GM18909 (cell line): ENCODE data around the gene ADORA1.

ENCODE experiments used
- ATAC-seq: cut with Tn5 transposase; IDR thresholded peaks from one replicate; pipeline ENCODE4 v1.9.1; 2021; ENCODE audit warnings: mild to moderate bottlenecking; ENCODE audit not compliant: unreplicated experiment, poor library complexity

ADORA1 gene

DNA sequence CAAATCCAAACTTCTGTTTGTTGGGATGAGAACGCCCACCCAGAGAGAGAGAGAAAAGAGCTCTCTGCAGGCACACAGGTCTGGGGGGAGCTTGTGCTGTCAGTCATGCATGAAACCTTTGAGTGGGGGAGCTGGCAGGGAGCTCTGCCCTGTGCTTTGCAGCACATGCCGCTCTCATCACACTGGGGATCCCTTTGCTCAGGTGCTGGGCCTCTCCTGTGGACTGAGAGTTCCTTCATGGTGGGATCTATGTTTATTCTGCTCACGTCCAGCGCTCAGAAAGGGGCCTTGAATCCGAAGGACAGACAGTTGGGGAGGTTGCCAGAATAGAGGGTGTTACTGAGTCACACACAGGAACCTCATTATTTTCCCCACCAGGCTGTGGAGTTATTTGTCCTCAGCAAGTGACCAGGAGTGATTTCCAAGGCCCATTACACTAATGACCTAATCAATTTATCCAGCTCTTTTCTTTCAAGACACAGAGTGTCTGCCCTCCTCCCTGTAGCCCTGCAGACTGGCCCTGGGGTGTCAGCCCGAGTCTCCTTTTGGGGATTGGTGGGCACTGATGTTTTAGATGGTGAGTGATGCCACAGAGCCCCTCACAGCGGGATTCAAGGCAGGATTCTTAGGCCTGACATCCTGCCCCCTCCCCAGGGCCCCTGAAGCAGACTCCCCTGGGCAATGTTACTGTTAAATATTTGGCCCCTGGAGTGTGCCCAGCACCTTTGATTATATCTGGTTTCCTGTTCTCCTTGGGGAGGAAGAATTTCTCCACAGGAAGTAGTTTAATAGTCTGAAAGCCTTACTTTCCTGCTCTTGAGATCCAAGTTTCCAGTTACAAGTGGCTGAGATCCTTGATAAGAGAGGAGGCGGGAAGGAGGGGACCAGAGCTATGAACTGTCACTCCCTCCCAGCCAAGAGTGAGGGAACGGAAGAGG, 25.8 kb downstream of the ADORA1 start:
- ATAC-seq, result no peak

DNA sequence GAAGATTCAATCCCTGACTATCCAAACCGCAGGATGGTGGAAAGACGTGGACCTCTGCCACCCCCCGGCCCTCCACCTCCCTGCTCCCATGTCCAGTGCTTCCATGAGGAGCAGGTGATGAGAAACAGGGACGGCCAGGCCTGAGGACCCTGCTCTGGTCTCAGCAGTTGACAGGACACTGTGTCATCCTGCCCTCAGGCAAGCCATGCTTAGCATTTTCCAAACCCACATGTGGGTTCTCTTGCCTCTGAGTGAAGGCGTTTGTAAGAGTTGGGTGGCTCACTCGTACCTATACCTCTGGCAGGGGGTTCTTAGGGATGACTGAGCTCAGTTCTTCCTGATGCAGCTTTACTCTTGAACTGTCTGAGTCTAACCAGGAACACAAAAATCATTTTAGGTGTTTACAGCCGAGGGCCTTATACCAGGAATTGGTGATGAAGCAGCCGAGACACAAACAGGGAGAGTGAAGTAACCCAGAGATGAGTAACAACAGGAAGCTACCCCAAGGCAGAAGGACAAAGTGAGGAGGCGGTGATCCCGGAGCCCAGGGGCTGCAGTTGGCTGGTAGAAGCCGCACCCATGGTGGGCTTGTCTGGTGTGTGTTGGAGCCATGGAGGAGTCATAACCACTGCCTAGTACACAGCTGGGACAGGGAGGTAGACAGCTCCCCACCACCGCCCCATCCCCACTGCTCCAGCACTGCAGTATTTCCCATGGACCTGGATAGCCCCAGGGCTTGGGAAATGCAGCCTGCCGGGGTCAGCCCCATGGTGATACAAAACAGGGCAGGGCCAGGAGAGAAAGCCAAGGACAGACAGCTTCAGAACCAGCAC, 26.7 kb downstream of the ADORA1 start:
- ATAC-seq, result no peak

DNA sequence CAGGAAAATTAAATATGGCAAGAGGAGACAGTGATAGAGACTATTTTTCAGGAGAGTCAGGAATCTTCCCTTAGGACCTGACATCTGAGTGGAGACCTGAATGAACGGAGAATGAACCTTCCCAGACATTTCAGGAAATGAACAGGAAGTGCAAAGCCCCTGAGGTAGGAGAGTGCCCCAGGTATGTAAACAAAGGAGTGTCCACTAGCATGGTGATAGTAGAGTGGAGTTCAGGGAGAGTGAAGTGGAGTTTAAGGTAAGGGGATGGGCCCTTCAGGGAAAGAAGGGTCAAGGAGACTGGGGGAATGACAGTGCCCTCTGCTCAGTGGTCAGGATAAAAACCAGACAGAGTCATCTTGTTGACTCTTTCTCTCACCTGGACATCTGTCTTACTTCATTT, 28.8 kb downstream of the ADORA1 start:
- ATAC-seq, result no peak

DNA sequence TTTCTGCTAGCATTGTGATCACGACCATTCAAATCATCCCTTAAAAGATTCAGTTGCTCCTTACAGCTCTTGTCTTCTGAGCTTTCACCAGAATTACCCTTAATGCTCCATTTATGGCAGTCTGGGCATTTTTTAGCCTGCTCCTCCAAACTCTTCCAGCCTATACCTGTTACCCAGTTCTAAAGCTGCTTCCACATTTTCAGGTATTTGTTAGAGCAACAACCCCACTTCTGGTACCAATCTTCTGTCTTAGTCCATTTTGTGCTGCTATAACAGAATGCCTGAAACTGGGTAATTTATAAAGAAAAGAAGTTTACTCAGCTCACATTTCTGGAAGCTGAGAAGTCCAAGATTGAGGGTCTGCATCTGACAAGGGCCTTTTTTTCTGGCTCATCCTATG, 30.9 kb downstream of the ADORA1 start:
- no peak for ATAC-seq

DNA sequence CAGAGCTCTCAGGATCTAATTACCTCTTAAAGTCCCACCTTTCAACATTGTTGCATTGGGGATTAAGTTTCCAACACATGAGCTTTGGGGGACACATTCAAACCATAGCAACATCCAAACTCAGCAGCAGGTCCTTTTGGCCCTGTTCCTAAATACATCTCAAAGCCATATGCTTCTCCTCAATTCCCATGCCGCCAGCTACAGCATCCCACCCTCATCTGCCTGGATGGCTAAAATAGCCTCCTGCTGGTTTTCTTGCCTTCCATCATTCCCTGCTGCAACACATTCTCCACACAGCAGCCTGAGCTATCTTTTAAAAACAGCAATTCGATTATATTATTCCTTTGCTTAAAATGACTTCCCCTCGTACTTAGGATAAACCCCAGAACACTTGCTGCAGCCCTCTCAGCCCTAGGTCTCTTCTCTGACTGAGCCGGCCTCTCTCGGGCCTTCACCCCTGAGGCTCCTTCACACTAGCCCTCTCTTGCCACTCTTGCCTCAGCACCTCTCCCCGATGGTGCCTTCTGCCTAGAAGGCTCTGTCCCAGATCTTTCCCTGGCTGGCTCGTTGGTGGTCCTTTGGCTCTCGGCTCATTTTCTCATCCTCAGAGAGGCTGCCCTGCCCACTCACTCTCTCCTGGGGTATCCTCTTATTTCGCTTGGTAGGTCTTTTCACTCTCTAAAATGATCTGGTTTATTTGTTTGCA, 31.6 kb downstream of the ADORA1 start:
- ATAC-seq, result no peak

DNA sequence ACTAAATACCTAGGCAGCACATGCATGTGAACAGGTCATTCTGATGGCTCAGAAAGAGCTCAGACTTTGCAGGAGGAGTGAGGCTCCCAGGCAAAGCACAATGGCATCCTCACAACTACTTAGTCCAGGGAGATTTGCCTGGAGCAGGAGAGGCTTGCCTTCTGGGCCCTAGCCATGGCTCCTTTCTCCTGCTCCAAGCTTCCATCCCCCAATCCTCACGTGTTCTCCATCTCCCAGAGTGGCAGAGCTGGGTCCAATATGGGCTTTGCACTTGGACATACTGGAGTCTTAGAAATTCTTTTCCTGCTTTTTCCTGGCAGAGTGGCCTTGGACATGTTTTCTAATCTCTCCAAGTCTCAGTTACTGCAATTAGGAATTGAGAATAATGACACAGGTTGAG, 32.3 kb downstream of the ADORA1 start:
- ATAC-seq, result no peak

DNA sequence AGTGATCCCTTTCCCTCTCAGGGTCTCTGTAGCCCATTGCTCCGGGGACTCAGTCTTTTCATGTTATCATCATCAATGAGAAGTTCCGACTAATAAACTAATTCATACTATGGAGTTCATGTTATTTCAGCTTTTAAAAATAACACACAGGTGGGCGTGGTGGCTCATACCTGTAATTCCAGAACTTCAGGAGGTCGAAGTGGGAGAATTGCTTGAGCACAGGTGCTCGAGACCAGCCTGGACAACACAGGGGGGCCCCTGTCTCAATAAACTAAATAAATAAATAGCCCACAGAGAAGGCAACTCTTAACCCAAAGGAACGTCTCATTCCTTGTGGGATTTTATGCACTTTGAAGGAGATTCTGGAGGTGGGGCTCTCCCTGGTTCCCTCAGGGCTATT, 33.6 kb downstream of the ADORA1 start:
- ATAC-seq, result no peak

DNA sequence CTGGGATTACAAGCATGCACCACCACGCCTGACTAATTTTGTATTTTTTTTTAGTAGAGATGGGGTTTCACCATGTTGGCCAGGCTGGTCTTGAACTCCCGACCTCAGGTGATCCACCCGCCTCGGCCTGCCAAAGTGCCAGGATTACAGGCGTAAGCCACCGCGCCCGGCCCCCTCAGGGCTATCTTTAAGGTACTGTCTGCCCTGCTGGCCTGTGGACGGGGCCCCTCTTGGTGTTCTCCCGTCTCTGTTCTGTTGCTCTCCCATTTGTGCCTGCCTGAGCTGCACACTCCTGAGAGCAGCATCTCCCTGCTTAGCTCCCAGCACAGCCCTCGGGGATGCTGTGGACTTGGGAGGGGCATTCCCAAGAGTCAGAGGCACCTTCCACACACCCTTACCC, 34.2 kb downstream of the ADORA1 start:
- ATAC-seq, result no peak

DNA sequence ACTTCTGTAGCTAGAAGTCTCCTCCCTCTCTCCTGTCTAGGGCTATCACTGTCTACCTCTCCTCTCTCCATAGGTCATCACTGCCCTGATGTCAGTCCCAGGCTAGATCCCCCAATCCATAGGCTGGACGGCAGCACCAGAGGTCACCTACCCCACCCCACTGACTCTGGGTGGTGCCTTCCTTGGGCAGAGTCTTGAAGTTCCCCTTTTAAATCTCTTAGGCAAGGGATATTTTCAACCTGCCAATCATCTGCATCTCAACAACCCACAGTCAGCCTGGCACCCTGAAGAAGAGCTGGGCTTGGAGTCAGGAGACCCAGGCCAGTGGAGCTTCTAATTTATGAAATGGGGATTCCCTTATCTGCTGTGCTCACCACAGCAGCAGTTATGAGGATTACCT, 34.9 kb downstream of the ADORA1 start:
- no peak for ATAC-seq

DNA sequence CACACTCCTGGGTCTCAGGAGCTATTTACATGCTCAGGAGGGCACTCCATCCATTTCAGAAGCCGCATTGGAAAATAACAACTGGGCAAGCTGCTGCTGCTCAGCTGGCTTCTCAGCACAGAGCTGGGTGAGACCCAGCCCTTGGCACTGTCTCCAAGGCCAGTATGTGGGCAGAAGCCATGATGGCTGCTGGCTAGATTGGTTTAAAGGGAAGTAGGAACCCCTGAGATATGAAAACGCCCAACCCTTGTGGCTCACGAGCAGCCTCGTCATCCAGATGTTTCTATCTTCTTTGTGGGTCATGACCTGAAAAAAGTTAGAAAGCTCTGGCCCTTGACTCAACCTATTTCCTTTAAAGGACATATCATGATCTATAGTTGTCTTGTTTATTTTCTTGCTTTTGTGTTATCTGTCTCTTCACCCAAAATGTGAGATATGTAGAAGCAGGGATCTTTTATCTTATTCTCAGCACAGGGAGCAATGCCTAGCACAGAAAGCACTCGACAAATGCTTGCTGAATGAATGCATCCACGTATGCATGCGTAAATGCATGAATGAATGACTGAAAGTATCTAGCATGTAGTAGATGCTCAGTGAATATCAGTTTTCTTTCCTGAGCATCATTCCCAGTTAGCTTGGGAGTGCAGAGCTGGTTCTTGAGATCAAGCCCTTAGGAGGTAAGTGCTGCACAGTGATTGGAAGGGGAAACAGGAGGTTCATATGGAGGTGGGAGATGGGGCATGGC, 36.5 kb downstream of the ADORA1 start:
- no peak for ATAC-seq

DNA sequence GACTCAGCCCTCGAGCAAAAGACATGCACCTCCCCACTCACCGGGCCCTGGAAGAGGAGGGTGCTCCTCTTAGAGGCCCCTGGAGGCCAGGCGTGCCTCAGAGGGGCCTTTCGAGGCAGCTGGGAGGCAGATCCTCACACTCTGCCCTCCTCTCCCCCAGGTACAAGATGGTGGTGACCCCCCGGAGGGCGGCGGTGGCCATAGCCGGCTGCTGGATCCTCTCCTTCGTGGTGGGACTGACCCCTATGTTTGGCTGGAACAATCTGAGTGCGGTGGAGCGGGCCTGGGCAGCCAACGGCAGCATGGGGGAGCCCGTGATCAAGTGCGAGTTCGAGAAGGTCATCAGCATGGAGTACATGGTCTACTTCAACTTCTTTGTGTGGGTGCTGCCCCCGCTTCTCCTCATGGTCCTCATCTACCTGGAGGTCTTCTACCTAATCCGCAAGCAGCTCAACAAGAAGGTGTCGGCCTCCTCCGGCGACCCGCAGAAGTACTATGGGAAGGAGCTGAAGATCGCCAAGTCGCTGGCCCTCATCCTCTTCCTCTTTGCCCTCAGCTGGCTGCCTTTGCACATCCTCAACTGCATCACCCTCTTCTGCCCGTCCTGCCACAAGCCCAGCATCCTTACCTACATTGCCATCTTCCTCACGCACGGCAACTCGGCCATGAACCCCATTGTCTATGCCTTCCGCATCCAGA, 37.7 kb downstream of the ADORA1 start:
- no peak for ATAC-seq

DNA sequence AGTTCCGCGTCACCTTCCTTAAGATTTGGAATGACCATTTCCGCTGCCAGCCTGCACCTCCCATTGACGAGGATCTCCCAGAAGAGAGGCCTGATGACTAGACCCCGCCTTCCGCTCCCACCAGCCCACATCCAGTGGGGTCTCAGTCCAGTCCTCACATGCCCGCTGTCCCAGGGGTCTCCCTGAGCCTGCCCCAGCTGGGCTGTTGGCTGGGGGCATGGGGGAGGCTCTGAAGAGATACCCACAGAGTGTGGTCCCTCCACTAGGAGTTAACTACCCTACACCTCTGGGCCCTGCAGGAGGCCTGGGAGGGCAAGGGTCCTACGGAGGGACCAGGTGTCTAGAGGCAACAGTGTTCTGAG, 38.3 kb downstream of the ADORA1 start:
- ATAC-seq, result no peak

DNA sequence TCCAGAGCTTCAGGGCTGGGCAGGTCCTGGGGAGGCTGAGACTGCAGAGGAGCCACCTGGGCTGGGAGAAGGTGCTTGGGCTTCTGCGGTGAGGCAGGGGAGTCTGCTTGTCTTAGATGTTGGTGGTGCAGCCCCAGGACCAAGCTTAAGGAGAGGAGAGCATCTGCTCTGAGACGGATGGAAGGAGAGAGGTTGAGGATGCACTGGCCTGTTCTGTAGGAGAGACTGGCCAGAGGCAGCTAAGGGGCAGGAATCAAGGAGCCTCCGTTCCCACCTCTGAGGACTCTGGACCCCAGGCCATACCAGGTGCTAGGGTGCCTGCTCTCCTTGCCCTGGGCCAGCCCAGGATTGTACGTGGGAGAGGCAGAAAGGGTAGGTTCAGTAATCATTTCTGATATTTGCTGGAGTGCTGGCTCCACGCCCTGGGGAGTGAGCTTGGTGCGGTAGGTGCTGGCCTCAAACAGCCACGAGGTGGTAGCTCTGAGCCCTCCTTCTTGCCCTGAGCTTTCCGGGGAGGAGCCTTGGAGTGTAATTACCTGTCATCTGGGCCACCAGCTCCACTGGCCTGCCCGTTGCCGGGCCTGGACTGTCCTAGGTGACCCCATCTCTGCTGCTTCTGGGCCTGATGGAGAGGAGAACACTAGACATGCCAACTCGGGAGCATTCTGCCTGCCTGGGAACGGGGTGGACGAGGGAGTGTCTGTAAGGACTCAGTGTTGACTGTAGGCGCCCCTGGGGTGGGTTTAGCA, 38.8 kb downstream of the ADORA1 start:
- no peak for ATAC-seq

DNA sequence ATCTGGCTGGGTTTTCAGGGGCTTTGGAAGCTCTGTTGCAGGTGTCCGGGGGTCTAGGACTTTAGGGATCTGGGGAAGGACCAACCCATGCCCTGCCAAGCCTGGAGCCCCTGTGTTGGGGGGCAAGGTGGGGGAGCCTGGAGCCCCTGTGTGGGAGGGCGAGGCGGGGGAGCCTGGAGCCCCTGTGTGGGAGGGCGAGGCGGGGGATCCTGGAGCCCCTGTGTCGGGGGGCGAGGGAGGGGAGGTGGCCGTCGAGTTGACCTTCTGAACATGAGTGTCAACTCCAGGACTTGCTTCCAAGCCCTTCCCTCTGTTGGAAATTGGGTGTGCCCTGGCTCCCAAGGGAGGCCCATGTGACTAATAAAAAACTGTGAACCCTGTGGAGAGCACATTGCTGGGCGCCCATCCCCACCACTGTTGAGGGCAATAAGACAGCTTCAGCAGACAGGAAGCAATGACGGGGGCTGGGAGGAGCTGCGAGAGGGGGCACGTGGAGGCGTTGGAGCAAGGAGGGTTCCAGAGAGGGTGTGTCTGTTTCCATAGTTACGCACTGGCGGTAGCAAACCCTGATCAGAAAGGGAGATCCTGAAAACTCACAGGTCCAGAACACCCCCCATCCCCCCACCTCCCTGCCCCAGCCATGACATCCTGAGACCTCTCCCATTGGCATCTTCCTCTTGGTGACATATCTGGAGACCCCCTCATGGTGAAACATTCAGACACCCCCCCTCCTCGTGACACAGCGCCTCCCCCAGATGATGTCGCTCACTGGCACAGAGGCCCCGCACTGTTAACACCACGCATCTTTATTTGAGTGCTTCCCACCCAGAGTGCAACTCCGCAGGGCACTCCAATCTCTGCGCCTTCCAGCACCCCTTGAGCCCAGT, 39.7 kb downstream of the ADORA1 start:
- no peak for ATAC-seq

DNA sequence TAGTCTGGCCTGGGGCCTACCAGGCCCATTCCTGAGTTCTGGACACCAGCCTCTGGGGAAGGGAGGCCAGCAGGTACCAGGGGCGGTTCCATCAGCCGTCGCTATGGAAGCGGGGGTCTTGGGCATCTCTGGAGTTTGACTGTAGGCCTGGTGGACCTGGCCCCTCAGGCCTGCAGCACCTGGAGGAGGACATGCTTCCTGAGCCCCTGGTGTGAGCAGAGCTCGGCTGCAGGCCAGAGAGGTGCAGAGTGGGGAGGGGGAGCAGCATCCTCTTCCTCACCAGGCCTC, 40.3 kb downstream of the ADORA1 start:
- no peak for ATAC-seq

DNA sequence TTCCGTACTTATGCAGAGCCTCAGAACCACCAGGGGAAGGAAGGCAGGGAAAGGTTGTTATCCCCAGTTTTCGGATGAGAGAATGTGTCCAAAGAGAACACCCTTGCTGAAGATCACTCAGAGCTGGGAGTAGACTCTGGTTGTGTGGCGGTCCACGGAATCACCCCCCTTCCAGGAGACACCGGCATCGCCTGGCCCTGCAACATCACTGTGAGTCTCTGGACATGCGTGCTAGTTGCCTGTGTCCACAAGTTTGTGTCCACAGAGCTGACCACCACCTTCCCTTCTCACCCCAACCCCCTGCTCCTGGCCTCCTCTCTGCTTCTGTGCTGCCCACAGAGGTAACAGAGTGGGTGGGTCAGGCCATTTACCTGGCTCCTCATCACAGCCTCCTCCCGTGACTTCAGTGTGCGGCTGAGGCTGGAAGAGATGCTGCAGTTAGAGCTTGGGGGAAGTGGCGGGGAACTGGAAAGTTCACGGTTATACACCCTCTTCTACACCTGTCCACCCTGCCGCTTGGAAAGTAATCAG, 40.8 kb downstream of the ADORA1 start:
- no peak for ATAC-seq

DNA sequence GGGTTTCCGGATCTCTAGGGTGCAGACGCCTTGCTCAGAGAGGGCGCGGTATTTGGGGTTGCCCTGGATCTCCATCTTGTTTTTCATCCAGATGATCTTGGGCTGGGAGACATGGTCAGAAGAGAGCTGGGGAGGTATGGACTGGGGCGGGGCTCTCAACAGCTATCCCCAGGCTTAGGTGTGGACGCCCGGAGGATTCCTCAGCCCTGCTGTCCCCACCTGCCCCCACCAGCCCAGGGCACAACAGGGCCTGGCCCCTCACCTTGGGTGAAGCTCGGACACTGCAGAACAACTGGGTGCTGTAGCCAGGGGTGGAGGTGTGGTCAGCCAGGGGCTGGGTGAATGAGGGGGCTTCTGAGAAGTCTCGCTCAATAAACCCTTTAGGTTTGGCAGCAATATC, 41.5 kb downstream of the ADORA1 start:
- no peak for ATAC-seq
